ENCODE results near the gene TMEM184A.

The TMEM184A gene

GRCh38 chr7:1550846-1551155 lies 5.2 kb downstream of the TMEM184A start:
- DNase-seq (ENCODE audit: low spot score), result no peak

DNA sequence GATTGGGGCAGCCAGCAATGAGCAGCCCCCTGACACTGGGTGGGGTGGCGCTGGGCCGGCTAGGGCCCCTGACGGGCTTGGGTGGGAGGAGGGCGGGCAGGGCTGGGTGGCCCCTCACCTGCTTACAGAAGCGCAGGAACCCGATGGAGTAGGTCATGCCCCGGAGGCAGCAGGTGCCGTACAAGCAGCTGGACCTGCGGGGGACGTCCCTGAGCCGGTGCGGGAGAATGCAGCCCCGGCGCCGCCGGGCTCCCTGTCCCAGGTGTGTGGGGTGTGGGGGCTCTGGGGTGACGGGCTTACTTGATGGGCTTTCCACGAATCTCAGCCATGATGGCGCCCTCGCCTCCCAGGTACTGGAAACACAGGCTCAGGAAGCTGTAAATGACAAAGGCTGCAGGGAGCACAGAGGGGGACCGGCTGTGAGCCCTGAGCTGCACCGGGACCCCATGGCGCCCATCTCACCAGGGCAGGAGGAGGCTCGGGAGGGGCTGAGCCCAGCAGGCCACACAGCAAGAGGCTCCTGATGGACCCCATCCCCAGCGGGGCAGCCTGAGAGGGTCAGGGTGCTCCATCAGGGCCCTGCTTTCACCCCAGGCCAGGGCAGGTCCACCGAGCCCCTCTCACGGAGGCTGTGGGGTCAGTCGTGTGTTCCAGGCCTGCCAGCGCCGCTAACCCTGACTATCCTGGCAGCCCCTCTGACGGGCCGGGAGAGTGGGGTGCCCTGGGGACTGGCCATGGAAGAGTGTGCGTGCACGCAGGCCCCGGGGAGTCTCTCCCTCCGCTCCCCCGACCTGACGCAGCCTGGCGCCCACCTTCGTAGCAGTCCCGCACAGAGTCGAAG lies 5.8 kb downstream of the TMEM184A start:
- DNase-seq (ENCODE audit: low spot score), result no peak

- no peak for DNase-seq (ENCODE audit: low spot score)
Measured at GRCh38 chr7:1549357-1550004, 6.5 kb downstream of the TMEM184A start.

DNA sequence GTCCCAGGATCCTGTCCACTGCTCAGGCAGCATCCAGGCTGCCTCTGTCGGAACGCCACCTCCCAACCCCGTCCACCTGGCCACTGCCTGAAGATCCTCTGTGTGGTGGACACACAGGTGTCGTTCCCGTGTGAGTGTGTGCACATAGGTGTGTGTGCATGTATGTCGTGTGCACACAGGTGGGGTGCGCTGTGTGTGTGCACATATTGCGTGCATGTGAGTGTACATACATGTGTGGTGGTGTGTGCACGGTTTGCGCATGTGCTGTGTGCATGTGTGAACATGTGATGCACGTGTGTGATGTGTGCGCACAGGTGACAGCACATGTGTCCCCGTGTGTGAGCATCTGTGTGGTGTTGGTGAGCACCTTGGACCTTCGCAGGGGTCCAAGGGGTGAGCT lies 7.1 kb downstream of the TMEM184A start:
- no peak for DNase-seq (ENCODE audit: low spot score)

- DNase-seq (ENCODE audit: low spot score), result no peak
Measured at GRCh38 chr7:1548438-1548831, 7.6 kb downstream of the TMEM184A start.

DNA sequence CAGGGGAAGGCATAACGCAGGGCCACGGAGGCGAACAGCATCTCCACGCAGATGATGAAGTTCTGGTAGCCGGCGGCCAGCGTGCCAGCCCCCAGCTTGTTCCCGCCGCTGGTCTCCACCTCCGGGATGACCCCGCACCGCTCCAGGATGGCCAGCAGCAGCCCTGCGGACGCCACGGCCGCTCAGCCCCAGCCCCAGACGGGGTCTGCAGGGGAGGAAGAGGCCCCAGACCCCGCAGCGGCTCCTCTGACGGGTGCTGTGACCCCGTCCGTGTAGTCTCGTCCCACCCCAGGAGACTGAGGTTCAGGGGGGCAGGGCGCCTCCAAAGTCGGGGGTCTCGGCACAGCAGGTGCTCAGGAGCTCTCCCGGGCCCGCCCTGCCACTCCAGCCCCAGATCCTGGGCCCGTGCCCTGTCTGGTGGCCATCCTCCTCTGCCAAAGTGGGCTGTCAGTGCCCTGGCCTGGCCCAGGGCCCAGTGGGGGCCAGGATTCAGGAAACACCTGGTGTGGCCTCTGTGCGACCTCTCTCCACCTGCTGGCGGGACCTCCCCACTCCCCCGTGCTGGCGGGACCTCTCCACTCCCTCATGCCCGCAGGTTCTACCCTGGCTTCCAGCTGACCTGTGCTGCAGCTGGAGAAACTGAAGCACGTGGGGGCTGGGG lies 8.1 kb downstream of the TMEM184A start:
- no peak for DNase-seq (ENCODE audit: low spot score)

GRCh38 chr7:1546909-1547776 lies 8.9 kb downstream of the TMEM184A start:
- DNase-seq (ENCODE audit: low spot score), result no peak

DNA sequence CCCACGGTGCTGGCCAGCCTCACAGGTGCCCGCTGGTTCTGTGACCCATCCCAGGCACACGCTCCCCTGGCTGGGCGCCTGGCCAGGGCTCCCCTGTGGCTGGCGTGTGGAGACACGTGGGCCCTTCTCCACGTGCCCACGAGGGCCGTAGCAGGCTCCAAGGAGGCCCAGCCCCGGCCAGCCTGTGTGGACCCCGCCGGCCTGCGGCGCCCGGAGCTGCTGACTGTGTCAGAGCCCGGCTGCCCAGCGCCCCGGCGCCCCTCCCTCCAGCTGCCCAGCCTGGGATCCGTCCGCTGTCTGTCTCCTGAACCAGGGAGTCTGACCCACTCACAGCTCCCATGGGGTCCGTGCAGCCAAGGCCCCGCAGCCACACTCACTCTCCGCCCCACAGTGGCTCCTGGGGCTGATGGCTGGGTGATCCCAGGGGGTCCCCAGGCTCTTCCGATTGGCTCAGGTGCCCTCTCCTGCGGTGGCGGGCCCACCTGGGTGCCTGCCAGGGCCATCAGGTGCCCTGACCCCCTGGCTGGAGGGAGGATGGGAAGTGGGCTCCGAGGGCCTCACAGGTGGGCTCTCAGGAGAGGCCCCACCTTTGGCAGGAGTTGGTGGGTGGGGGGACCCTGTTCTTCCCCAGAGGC lies 9.6 kb downstream of the TMEM184A start:
- no peak for DNase-seq (ENCODE audit: low spot score)

DNA sequence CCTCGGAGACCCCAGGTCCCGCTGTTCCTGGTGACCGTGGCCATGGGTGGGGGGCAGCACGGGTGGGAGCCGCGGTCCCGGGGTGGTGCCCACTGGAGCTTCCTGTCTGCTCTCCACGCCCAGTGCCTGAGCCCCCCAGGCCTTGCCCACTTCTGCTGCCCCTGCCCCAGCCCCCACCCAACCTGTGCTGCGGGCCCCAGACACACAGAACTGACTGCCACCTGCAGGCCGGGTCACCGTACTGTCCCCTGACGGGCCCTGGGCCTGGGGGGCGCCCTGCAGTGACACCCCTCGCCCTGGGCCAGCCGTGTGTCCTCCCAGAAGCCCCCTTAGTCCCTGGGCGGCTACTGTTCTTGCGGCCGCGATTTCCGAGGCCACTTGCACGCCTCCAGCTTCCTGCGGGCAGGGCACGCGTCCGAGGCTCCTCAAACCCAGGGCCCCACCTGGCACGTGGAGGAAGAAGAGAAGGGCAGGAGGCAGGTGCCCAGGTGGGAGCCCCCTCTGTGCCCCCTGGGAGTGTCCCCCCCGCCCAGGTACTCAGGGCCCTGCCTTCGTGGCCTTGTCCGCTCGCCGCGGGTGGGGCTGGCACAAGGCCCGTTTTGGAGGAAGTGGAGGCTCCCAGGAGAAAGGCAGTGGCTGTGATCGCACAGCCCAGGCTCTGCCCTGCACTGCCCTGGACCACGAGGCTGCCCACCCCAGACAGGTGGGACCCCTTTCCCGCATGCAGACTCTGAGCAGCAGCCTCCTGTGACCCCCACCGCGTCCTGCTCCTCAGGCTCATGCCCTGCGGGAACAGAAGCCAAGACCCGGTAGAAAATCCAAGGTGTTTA lies 10.4 kb downstream of the TMEM184A start:
- no peak for DNase-seq (ENCODE audit: low spot score)

DNA sequence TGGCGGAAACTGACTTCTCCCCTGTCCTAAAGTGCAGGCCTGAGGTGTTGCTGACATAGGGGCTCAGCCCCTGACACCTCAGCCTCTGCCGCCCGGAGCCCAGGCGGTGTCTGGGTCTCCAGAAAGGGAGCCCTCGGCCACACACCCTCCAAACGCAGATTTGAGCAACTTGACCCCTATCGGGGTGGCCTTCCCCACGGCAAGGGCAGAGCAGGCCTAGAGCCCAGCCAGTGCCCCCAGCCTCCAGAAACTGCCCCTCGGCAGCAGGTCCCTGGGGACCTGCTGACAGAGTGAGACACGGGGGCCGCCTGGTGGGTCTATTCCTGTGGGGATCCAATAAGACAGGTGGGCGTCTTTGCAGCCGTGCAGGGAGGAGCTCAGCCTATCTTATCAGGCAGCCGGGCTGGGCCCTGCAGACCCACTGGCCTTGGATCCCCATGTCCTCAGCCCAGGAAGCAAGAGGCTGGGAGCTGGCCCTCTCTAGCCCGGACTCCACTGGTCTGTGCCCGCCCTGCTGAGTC lies 11.0 kb downstream of the TMEM184A start:
- DNase-seq (ENCODE audit: low spot score), result no peak

- DNase-seq (ENCODE audit: low spot score), result no peak
Measured at GRCh38 chr7:1544178-1544895, 11.7 kb downstream of the TMEM184A start.

DNA sequence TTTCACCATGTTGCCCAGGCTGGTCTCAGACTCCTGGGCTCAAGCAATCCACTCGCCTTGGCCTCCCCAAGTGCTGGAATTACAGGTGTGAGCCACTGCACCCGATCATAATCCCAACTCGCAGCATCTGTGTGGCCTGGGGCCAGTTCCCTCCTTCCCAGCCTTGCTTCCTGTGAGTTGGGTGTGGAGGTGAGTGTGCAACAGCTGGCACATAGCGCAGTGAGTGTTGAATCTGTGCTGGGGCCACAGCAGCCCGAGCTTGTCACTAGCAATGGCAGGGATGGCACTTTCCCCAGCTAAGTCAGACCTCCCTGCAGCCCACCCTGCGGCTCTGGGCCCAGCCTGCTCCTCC lies 12.2 kb downstream of the TMEM184A start:
- no peak for DNase-seq (ENCODE audit: low spot score)

GRCh38 chr7:1542841-1543747 lies 12.9 kb downstream of the TMEM184A start:
- DNase-seq (ENCODE audit: low spot score), result no peak

DNA sequence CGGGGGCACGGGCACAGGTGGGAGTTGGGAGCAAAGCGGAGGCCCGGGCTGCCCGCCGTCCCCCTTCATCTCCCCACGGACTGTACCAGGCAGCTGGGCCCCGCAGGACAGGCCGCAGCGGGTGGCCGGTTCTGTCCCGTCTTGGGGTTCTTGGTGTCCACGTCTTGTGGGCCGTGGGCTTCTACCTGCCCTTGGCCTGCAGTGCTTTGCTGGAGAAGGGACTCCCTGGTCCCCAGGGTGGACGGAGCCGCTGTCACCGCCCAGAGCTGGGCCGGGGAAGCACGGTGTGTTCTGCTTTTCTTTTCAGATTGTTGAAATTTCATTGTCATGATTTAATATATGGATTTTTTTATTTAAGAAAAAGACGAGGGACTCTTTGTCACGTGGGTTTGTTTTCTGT lies 13.7 kb downstream of the TMEM184A start:
- DNase-seq (ENCODE audit: low spot score), result no peak

DNA sequence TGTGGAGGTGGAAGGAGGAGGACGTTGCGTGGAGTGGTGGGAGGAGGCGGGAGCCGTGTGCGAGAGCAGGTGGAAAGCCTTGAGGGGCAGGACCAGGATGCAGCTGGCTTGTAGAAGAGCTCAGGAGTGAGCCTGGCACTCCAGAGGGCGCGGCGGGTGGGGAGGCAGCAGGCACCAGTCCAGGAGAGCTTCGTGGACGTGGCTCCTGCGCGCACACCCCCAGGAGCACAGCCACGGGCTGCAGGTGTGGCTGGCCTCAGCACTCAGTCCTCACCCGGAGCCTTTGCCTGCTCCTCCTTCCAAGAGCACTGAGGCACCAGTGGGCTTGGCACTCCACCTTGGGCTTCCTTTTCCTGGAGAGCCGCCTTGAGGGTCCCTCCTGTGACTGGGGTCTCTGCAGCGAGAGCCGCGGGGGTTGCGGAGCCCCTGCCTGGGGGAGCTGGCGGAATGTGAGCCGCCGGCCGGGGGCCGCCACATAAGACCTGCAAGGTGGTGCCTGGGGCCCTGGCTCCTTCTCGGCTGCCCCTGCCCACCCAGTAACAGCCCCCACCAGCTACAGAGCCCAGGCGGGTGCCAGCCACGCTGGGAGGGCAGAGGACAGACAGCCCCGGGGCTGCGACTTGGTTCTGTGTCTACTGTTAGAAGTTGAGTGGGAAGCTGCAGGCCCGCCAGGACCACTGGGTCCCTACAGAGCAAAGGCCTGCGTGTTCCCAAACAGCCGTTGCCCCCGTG lies 14.4 kb downstream of the TMEM184A start:
- no peak for DNase-seq (ENCODE audit: low spot score)

DNA sequence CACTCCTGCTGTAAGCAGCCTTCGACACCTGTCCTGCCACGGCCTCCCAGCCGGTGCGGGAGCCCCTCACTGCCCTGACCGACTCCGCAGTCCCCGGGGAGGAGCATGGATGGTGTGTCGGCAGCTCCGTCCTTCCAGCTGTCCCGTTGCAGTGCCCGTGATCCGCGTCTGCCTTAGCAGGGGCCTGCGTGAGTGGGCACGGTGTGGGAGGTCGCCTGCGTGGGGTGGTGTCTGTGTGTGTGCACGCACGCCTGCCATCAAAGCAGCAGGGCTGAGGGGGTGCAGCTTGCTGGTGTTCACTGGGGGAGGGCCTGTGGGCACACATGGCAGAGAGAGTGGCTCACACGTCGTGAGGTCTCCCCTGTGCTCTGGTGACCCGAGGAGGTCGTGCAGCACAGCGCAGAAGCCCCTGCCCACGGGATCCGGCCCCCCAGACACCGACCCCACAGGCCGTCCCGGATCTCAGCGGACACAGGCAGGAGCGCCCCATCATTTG lies 15.2 kb downstream of the TMEM184A start:
- DNase-seq (ENCODE audit: low spot score), result no peak

GRCh38 chr7:1539882-1540775 lies 15.9 kb downstream of the TMEM184A start:
- no peak for DNase-seq (ENCODE audit: low spot score)
